Left ventricle myocardium inferior (tissue), 1 donor: Measurements from ENCODE around the gene ZGPAT. TPM values are rescaled to one million over a fixed set of nuclear protein-coding genes. Genes with fewer than 3 reads are reported as not detected.

Experiments used
- DNase-seq: peaks from one replicate; pipeline ENCODE4 v3.0.0-alpha.2; 2020
- H3K27ac ChIP-seq: fragments of 200-600 bp; replicated peaks from 2 replicates; pipeline ENCODE4 v1.8.0; 2021
- H3K27me3 ChIP-seq: fragments of 200-600 bp; 2 replicates; pipeline ENCODE4 v1.8.0; 2021; ENCODE audit warnings: low read depth
- H3K36me3 ChIP-seq: fragments of 200-600 bp; 2 replicates; pipeline ENCODE4 v1.8.0; 2021
- H3K4me1 ChIP-seq: fragments of 200-600 bp; 2 replicates; pipeline ENCODE4 v1.8.0; 2021
- H3K4me3 ChIP-seq: fragments of 200-600 bp; 2 replicates; pipeline ENCODE4 v1.8.0; 2021; ENCODE audit warnings: mild to moderate bottlenecking, moderate library complexity
- H3K9me3 ChIP-seq: fragments of 200-600 bp; replicated peaks from 2 replicates; pipeline ENCODE4 v1.8.0; 2021
- intact Hi-C: fragments of 100-400 bp; cut with micrococcal nuclease; formaldehyde crosslinking; loops from one replicate; pipeline ENCODE4 v1.11.0; 2022
- total RNA-seq: library from RNA; stranded (reverse); fragmentation: NEBNext Ultra II Directional; extraction: Animal tissue kit (Norgen Biotek cat#: 25700); gene quantifications from one replicate; pipeline ENCODE4 v1.2.1, GENCODE V29; 2021
- TF ChIP-seq, protein P1 (sequence below): fragments of 200-600 bp; IDR thresholded peaks from 2 replicates; pipeline ENCODE4 v1.8.0; 2021; ENCODE audit warnings: antibody characterized with exemption, mild to moderate bottlenecking, borderline replicate concordance
- donor health status: DM: no; HTN: yes; CAD: no; lungs with severe emphysema.

The ZGPAT gene
- total RNA-seq, 1 donor from 2014 or later = 15.8 TPM

- Histone ChIP-seq H3K36me3 (peaks cover 33% of the 10 kb centered on the region), H3K4me3 (no peak overlapping the region), H3K9me3 (no peaks in the 10 kb centered on the region), H3K27me3 (no peaks in the 10 kb centered on the region), H3K27ac (no peak overlapping the region), H3K4me1 (peaks cover 17% of the 10 kb centered on the region)
- intact Hi-C loops = no loop called here
- DNase-seq = no peak
- TF ChIP-seq, protein P1, sequence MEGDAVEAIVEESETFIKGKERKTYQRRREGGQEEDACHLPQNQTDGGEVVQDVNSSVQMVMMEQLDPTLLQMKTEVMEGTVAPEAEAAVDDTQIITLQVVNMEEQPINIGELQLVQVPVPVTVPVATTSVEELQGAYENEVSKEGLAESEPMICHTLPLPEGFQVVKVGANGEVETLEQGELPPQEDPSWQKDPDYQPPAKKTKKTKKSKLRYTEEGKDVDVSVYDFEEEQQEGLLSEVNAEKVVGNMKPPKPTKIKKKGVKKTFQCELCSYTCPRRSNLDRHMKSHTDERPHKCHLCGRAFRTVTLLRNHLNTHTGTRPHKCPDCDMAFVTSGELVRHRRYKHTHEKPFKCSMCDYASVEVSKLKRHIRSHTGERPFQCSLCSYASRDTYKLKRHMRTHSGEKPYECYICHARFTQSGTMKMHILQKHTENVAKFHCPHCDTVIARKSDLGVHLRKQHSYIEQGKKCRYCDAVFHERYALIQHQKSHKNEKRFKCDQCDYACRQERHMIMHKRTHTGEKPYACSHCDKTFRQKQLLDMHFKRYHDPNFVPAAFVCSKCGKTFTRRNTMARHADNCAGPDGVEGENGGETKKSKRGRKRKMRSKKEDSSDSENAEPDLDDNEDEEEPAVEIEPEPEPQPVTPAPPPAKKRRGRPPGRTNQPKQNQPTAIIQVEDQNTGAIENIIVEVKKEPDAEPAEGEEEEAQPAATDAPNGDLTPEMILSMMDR = no peak
Observed at GRCh38 chr20:63733579-63734081, 25.8 kb downstream of the ZGPAT start.

DNA sequence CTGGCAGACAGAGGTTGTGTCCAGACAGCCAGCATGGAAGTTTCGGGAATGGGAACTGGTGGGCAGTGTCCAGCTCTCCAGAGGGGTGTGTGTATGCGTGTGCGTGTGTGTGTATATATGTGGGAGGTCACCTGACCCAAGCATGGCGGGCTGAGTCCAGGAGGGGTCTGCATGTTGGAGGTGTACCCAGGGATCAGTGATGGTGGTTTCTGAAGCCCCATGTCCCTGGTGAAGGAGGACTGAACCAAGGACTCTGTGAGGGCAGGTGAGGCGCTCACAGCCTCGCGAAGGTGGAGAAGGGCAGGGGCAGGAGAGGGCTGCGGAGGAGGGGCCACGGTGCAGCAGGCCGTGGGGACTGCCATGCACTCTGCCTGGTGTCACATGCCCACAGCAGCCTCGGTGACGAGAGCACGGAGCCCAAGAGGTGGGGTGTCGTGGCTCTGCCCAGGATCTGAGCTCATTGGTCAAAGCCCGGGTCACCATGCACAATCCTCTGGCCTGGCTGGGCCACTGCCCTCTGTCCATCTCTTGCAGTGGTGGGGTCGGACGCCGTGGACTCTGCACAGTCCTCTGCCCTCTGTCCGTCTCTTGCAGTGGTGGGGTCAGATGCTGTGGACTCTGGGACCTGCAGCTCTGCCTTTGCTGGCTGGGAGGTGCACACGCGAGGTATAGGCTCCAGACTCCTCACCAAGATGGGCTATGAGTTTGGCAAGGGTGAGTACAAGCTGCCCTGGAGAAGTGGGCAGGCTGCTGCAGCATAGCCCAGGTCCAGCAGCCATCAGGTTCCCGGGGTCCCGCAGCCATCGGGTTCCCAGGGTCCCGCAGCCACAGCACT, 26.5 kb downstream of the ZGPAT start:
- TF ChIP-seq, protein P1 = no peak
- Histone ChIP-seq H3K36me3 (peaks cover 33% of the 10 kb centered on the region), H3K9me3 (no peaks in the 10 kb centered on the region), H3K27ac (no peak overlapping the region), H3K27me3 (no peaks in the 10 kb centered on the region), H3K4me1 (peaks cover 23% of the 10 kb centered on the region), H3K4me3 (no peak overlapping the region)
- no peak for DNase-seq
- intact Hi-C loops = no loop called here

DNA sequence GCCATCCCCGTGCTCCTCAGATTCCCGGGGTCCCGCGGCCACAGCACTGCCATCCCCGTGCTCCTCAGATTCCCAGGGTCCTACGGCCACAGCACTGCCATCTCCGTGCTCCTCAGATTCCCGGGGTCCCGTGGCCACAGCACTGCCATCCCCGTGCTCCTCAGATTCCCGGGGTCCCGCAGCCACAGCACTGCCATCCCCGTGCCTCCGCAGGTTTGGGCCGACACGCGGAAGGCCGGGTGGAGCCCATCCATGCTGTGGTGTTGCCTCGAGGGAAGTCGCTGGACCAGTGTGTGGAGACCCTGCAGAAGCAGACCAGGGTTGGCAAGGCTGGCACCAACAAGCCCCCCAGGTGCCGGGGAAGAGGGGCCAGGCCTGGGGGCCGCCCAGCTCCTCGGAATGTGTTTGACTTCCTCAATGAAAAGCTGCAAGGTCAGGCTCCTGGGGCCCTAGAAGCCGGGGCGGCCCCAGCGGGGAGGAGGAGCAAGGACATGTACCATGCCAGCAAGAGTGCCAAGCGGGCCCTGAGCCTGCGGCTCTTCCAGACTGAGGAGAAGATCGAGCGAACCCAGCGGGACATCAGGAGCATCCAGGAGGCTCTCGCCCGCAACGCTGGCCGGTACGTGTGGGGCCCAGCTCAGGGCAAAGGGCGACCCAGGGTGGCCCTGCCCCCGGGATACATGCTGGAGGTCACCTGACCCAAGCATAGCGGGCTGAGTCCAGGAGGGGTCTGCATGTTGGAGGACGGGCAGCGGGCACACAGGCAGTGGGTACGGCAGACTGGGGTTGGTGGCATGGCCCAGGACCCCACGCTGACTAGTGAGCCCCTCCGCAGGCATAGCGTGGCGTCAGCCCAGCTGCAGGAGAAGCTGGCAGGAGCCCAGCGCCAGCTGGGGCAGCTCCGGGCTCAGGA, 27.4 kb downstream of the ZGPAT start:
- peaks cover 33% of the 10 kb centered on the region for H3K36me3 ChIP-seq
- H3K4me3 ChIP-seq = no peak overlapping the region
- H3K27me3 ChIP-seq = no peaks in the 10 kb centered on the region
- no peak overlapping the region for H3K27ac ChIP-seq
- H3K4me1 ChIP-seq = peaks cover 24% of the 10 kb centered on the region
- TF ChIP-seq, protein P1 = no peak
- DNase-seq = no peak
- intact Hi-C loops = no loop called here
- no peaks in the 10 kb centered on the region for H3K9me3 ChIP-seq

- H3K4me1 ChIP-seq = peaks cover 33% of the 10 kb centered on the region
- H3K9me3 ChIP-seq = no peaks in the 10 kb centered on the region
- no peak for DNase-seq
- H3K4me3 ChIP-seq = peak within 1 kb of the TSS; percentile 78
- TF ChIP-seq, protein P1 = no peak
- intact Hi-C loops = no loop called here
- H3K36me3 ChIP-seq = peaks cover 33% of the 10 kb centered on the region
- H3K27ac ChIP-seq = no peak within 1 kb of the TSS
- no peaks in the 10 kb centered on the region for H3K27me3 ChIP-seq
Observed at GRCh38 chr20:63735859-63736718, 28.2 kb downstream of the ZGPAT start, which contains the start of gene LIME1. TSS of gene LIME1 (plus strand) at chr20:63736664. CDS start at chr20:63737550, 886 bp downstream.
